GM18870 (cell line): ENCODE measurements around the gene GGT1.
"Not testable (repeated sequence)": the region's sequence is repeated elsewhere in the genome, so short reads cannot be mapped to it uniquely, and the experiment has no call there.

Experiments
- ATAC-seq: cut with Tn5 transposase; IDR thresholded peaks from one replicate; pipeline ENCODE4 v1.9.1; 2021; ENCODE audit warnings: moderate library complexity; ENCODE audit not compliant: unreplicated experiment

The GGT1 gene

GRCh38 chr22:24595863-24596262, 7.1 kb upstream of the GGT1 start:
- ATAC-seq, result no peak

GRCh38 chr22:24597076-24597475, 5.9 kb upstream of the GGT1 start:
- not testable (repeated sequence) for ATAC-seq

- no peak for ATAC-seq
Measured at GRCh38 chr22:24599514-24599913, 3.5 kb upstream of the GGT1 start.

GRCh38 chr22:24599958-24600715, 2.9 kb upstream of the GGT1 start:
- not testable (repeated sequence) for ATAC-seq

GRCh38 chr22:24601217-24602104, 1.5 kb upstream of the GGT1 start:
- ATAC-seq, result no peak

GRCh38 chr22:24602105-24602749, 766 bp upstream of the GGT1 start:
- not testable (repeated sequence) for ATAC-seq

- not testable (repeated sequence) for ATAC-seq
Measured at GRCh38 chr22:24603770-24604629, 1.0 kb downstream of the GGT1 start.

GRCh38 chr22:24606340-24606739, 3.3 kb downstream of the GGT1 start:
- ATAC-seq, result not testable (repeated sequence)

- not testable (repeated sequence) for ATAC-seq
Measured at GRCh38 chr22:24607429-24607983, 4.5 kb downstream of the GGT1 start.

- not testable (repeated sequence) for ATAC-seq
Measured at GRCh38 chr22:24608327-24608726, 5.3 kb downstream of the GGT1 start.

- not testable (repeated sequence) for ATAC-seq
Measured at GRCh38 chr22:24609888-24610287, 6.9 kb downstream of the GGT1 start.

- ATAC-seq, result not testable (repeated sequence)
Measured at GRCh38 chr22:24614794-24615193, 11.8 kb downstream of the GGT1 start.

GRCh38 chr22:24621244-24621643, 18.3 kb downstream of the GGT1 start:
- not testable (repeated sequence) for ATAC-seq

- not testable (repeated sequence) for ATAC-seq
Measured at GRCh38 chr22:24622596-24622995, 19.6 kb downstream of the GGT1 start.

- not testable (repeated sequence) for ATAC-seq
Measured at GRCh38 chr22:24627911-24628310, 24.9 kb downstream of the GGT1 start.

- ATAC-seq, result not testable (repeated sequence)
Measured at GRCh38 chr22:24629069-24629468, 26.1 kb downstream of the GGT1 start.

GRCh38 chr22:24630812-24631427, 27.9 kb downstream of the GGT1 start:
- not testable (repeated sequence) for ATAC-seq

GRCh38 chr22:24631430-24632122, 28.6 kb downstream of the GGT1 start:
- not testable (repeated sequence) for ATAC-seq

GRCh38 chr22:24632642-24633041, 29.6 kb downstream of the GGT1 start:
- ATAC-seq, result not testable (repeated sequence)
